ENCODE measurements around the gene TRIM67.

DNA sequence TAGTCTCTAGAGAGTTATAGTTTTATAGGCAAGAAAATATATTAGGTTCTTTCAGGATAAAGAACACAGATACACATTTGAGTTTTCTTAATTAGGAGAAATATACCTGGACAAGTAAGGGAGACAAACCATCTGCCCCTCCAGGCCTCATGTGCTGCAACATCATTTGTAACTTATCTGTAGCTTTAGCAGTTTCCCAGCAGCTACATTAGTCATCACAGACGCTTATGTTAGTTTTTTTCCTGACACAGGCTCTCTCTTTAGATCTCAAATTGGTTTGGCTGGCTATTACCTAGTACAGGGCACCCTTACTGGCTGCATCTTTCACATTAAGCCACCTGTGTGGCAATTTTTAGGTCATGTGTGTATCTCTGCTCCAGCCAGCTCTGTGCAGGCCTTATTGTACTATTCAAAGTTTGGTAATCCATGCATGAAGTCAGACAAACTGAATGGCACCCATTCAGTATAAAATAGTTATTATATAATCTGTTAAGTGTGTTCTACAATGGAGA, 105.0 kb downstream of the TRIM67 start:
- TF ChIP-seq EZH2 (IDR thresholded peaks at IDR 0.05; ENCODE audit: insufficient read depth, poor library complexity, severe bottlenecking) (no peak), EZH2phosphoT487 (IDR thresholded peaks at IDR 0.05; ENCODE audit: insufficient read depth, low read depth) (no peak)
